GM12873 (cell line): ENCODE results near the gene CGREF1.

Experiments
- TF ChIP-seq, protein P1 (sequence below): IDR thresholded peaks from 2 replicates; pipeline ENCODE4 v1.5.1; 2012; ENCODE audit warnings: low read depth, mild to moderate bottlenecking, moderate library complexity, low read length, control low read depth; ENCODE audit not compliant: insufficient read depth; ENCODE audit errors: missing control alignments

Gene CGREF1

GRCh38 chr2:27082773-27083409, 36.0 kb downstream of the CGREF1 start:
- TF ChIP-seq, protein P1, sequence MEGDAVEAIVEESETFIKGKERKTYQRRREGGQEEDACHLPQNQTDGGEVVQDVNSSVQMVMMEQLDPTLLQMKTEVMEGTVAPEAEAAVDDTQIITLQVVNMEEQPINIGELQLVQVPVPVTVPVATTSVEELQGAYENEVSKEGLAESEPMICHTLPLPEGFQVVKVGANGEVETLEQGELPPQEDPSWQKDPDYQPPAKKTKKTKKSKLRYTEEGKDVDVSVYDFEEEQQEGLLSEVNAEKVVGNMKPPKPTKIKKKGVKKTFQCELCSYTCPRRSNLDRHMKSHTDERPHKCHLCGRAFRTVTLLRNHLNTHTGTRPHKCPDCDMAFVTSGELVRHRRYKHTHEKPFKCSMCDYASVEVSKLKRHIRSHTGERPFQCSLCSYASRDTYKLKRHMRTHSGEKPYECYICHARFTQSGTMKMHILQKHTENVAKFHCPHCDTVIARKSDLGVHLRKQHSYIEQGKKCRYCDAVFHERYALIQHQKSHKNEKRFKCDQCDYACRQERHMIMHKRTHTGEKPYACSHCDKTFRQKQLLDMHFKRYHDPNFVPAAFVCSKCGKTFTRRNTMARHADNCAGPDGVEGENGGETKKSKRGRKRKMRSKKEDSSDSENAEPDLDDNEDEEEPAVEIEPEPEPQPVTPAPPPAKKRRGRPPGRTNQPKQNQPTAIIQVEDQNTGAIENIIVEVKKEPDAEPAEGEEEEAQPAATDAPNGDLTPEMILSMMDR, result no peak

GRCh38 chr2:27081984-27082772, 36.8 kb downstream of the CGREF1 start:
- TF ChIP-seq, protein P1, result no peak

DNA sequence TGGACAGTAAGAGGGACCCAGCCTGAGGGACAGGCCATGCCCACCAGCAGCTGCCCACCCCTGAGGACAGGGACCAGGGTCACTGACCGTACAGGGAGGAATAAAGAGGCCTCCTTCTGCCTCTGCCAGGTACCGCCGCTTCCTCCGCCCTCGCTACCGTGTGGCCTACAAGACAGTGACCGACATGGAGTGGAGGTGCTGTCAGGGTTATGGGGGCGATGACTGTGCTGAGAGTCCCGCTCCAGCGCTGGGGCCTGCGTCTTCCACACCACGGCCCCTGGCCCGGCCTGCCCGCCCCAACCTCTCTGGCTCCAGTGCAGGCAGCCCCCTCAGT, 38.4 kb downstream of the CGREF1 start:
- TF ChIP-seq, protein P1, result no peak

- TF ChIP-seq, protein P1, result no peak
These were observed 38.8 kb downstream of the CGREF1 start for GRCh38 chr2:27080140-27080469.

DNA sequence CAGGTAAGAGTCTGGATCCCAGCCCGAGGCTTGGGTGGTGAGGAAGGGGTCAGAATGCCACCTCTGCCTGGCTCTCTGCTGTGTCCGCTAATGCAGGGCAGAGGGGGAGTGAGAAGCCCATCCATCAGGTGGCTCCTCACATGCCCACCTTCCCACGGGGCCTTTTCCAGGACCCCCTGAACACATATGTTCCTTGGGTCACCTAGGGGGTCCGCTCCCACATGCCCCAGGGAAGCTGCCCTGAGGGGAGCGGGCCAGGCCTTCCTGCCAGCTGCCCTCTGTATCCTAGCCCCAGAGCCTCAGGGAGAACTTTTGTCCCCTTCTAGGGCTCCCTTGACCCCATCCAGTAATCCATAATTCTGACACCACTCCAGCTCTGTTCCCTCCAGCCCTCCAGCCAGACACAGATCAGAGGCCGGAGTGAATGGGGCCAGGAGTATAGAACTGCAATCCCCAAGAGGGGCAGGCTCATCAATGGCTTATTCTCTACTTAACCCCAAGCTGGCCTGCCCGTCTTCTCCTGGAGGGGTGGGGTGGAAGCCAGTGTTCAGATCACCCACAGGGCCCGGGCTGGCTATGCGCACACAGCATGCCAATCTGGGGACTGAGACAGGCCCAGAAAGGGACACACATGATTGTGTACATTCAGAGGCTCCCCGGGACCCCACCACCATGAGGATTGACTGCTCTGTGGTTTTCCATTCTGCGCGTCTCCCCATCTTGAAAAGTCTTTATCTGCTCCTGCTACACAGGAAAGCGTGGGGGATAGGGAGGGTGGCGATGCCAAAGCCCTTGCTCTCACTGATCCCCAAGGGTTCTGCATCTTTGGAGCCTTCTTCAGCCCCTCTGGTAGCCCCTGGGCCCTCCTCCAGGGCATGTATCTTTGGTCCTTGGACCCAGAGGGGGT, 39.4 kb downstream of the CGREF1 start:
- TF ChIP-seq, protein P1, result no peak

- TF ChIP-seq, protein P1, result no peak
These were observed 40.4 kb downstream of the CGREF1 start, which contains the start of gene EMILIN1 for GRCh38 chr2:27078267-27079194. Gene EMILIN1 (plus strand): TSS chr2:27078615. CDS start chr2:27079066, 451 bp downstream.
